CD4-positive, alpha-beta T cell treated with Interleukin-17A for 1 hour (primary cell): ENCODE results near the gene GOLGA8Q.
"Not testable (repeated sequence)": the region's sequence is repeated elsewhere in the genome, so short reads cannot be mapped to it uniquely, and the experiment has no call there.

Source experiments
- DNase-seq: peaks from one replicate; pipeline ENCODE4 v3.0.0-alpha.2; 2020

Gene GOLGA8Q

GRCh38 chr15:30551750-30552149 is at the start of gene GOLGA8Q:
Gene GOLGA8Q, plus strand, starts transcription at chr15:30552050. Its CDS starts 28 bp downstream, at chr15:30552078.
- DNase-seq = not testable (repeated sequence)

GRCh38 chr15:30502904-30503781 is 48.7 kb upstream of the GOLGA8Q start:
- DNase-seq = not testable (repeated sequence)

- not testable (repeated sequence) for DNase-seq
Measured at GRCh38 chr15:30504162-30504843, 47.5 kb upstream of the GOLGA8Q start.

- DNase-seq = not testable (repeated sequence)
Measured at GRCh38 chr15:30514545-30514944, 37.3 kb upstream of the GOLGA8Q start.

- DNase-seq = not testable (repeated sequence)
Measured at GRCh38 chr15:30523453-30524243, 28.2 kb upstream of the GOLGA8Q start.

GRCh38 chr15:30525912-30526311 is 25.9 kb upstream of the GOLGA8Q start:
- DNase-seq = not testable (repeated sequence)

GRCh38 chr15:30529049-30529448 is 22.8 kb upstream of the GOLGA8Q start:
- DNase-seq = not testable (repeated sequence)

GRCh38 chr15:30566949-30567348 is 15.1 kb downstream of the GOLGA8Q start:
- DNase-seq = peak; percentile 0

GRCh38 chr15:30573012-30573491 is 21.2 kb downstream of the GOLGA8Q start:
- not testable (repeated sequence) for DNase-seq

GRCh38 chr15:30579394-30579970 is 27.6 kb downstream of the GOLGA8Q start:
- DNase-seq = not testable (repeated sequence)

GRCh38 chr15:30580716-30581115 is 28.9 kb downstream of the GOLGA8Q start:
- not testable (repeated sequence) for DNase-seq

- peak; percentile 21 for DNase-seq
Measured at GRCh38 chr15:30598953-30599352, 47.1 kb downstream of the GOLGA8Q start.

- not testable (repeated sequence) for DNase-seq
Measured at GRCh38 chr15:30603796-30604195, 51.9 kb downstream of the GOLGA8Q start, which contains the start of gene GOLGA8H. Gene GOLGA8H, plus strand, starts transcription at chr15:30604028. Its CDS starts 98 bp downstream, at chr15:30604126.
